H1 (cell line): ENCODE measurements around the gene KCNJ12. TPM values are rescaled to one million over a fixed set of nuclear protein-coding genes. Genes with fewer than 3 reads are reported as not detected.
"Not testable (repeated sequence)": the region's sequence is repeated elsewhere in the genome, so short reads cannot be mapped to it uniquely, and the experiment has no call there.

Source experiments
- CTCF ChIA-PET: fragments of 300-600 bp; sonication (Branson Sonifier 250); formaldehyde crosslinking; loops from one replicate; lab custom pipeline; 2021; ENCODE audit not compliant: partially characterized antibody; lab: Charles Lee
- POLR2A ChIA-PET: fragments of 300-600 bp; sonication (Branson Sonifier 250); formaldehyde crosslinking; loops from one replicate; lab custom pipeline; 2021; ENCODE audit warnings: inconsistent platforms; ENCODE audit not compliant: partially characterized antibody; lab: Charles Lee
- DNase-seq, 2 experiments: peaks; one replicate each; pipeline versions ENCODE4 v3.0.0 to v3.0.0-alpha.2; 2010 to 2022; ENCODE audit warnings: low spot score in 2 of 2, low read depth in 1 of 2, mixed read lengths in 1 of 2
- FAIRE-seq: peaks from 2 replicates; lab custom pipeline; 2011; peaks lifted over from hg19 to GRCh38; lab: Jason Lieb, UNC
- H2AFZ ChIP-seq: 2 replicates; pipeline ENCODE4 v1.8.1; 2012; ENCODE audit warnings: low read length, inconsistent platforms
- H2AK5ac ChIP-seq: 2 replicates; pipeline ENCODE4 v1.6.1; 2013; ENCODE audit warnings: low read depth, low read length
- H2BK120ac ChIP-seq: replicated peaks from 2 replicates; pipeline ENCODE3; 2013; ENCODE audit warnings: low read depth, low read length, inconsistent platforms
- H2BK12ac ChIP-seq: 2 replicates; pipeline ENCODE4 v1.6.1; 2013; ENCODE audit warnings: low read depth, low read length
- H2BK15ac ChIP-seq: 2 replicates; pipeline ENCODE4 v1.6.1; 2013; ENCODE audit warnings: low read length
- H2BK20ac ChIP-seq: 2 replicates; pipeline ENCODE4 v1.6.1; 2013; ENCODE audit warnings: low read length
- H2BK5ac ChIP-seq: 2 replicates; pipeline ENCODE4 v1.6.1; 2013; ENCODE audit warnings: low read depth, low read length
- H3K14ac ChIP-seq: 2 replicates; pipeline ENCODE4 v1.6.1; 2013; ENCODE audit warnings: inconsistent platforms; ENCODE audit not compliant: insufficient read length
- H3K18ac ChIP-seq: 2 replicates; pipeline ENCODE4 v1.6.1; 2013; ENCODE audit warnings: low read length; ENCODE audit errors: extremely low read depth
- H3K23ac ChIP-seq: 2 replicates; pipeline ENCODE4 v1.6.1; 2013; ENCODE audit warnings: inconsistent platforms; ENCODE audit not compliant: insufficient read length
- H3K23me2 ChIP-seq: 2 replicates; pipeline ENCODE4 v1.6.1; 2013; ENCODE audit warnings: low read depth, low read length
- H3K27ac ChIP-seq: 2 replicates; pipeline ENCODE4 v1.6.1; 2011; ENCODE audit warnings: low read depth, low read length, inconsistent platforms
- H3K27me3 ChIP-seq, 4 experiments: replicated peaks in 1 of 4; 1 replicate in 1 of 4; 2 replicates in 3 of 4; pipeline versions ENCODE4 v1.6.1 to v1.8.1; 2011 to 2013; ENCODE audit warnings: low read length in 3 of 4, mild to moderate bottlenecking in 3 of 4, inconsistent platforms in 2 of 4, mixed read lengths in 2 of 4, moderate library complexity in 1 of 4; ENCODE audit not compliant: control insufficient read depth in 3 of 4, insufficient read depth in 3 of 4; ENCODE audit errors: extremely low read depth in 1 of 4
- H3K36me3 ChIP-seq, 4 experiments: 2 replicates each; pipeline versions ENCODE4 v1.6.1 to v1.8.1; 2011 to 2013; ENCODE audit warnings: mild to moderate bottlenecking in 4 of 4, low read length in 3 of 4, moderate library complexity in 2 of 4, control low read depth in 1 of 4, inconsistent platforms in 1 of 4; ENCODE audit not compliant: insufficient read depth in 4 of 4, control insufficient read depth in 2 of 4
- H3K4ac ChIP-seq: replicated peaks from 2 replicates; pipeline ENCODE3; 2013; ENCODE audit warnings: low read length, low read depth, mixed read lengths, inconsistent platforms; ENCODE audit not compliant: insufficient read length
- H3K4me1 ChIP-seq, 4 experiments: replicated peaks in 1 of 4; 1 replicate in 1 of 4; 2 replicates in 3 of 4; pipeline versions ENCODE4 v1.6.1 to v1.8.1; 2011 to 2013; ENCODE audit warnings: low read length in 3 of 4, inconsistent platforms in 2 of 4, mixed read lengths in 1 of 4; ENCODE audit not compliant: insufficient read depth in 4 of 4, control insufficient read depth in 3 of 4
- H3K4me2 ChIP-seq, 2 experiments: 2 replicates each; pipeline versions ENCODE4 v1.6.1 to v1.8.1; 2011 to 2013; ENCODE audit warnings: low read depth in 2 of 2, low read length in 2 of 2, control low read depth in 1 of 2, inconsistent platforms in 1 of 2, mild to moderate bottlenecking in 1 of 2; ENCODE audit not compliant: insufficient read depth in 1 of 2
- H3K4me3 ChIP-seq, 4 experiments: fragments of 200-600, 300-600 bp in 1 of 4; sonication (generic), shearing (Covaris generic), sonication (Bioruptor Twin) in 1 of 4; 2 replicates each; pipeline versions ENCODE4 v1.5.1 to v1.8.1; 2011 to 2016; ENCODE audit warnings: low read length in 4 of 4, low read depth in 3 of 4, control low read depth in 2 of 4, inconsistent platforms in 2 of 4, mild to moderate bottlenecking in 2 of 4, mixed read lengths in 1 of 4, moderate library complexity in 1 of 4; ENCODE audit not compliant: insufficient read depth in 2 of 4; ENCODE audit errors: extremely low read depth in 1 of 4
- H3K56ac ChIP-seq: replicated peaks from 2 replicates; pipeline ENCODE3; 2013; ENCODE audit warnings: low read depth, mild to moderate bottlenecking, mixed read lengths, low read length, inconsistent platforms; ENCODE audit not compliant: insufficient read length
- H3K79me1 ChIP-seq: 2 replicates; pipeline ENCODE4 v1.6.1; 2013; ENCODE audit warnings: low read depth, low read length, control low read depth
- H3K79me2 ChIP-seq, 2 experiments: 2 replicates each; pipeline versions ENCODE4 v1.6.1 to v1.8.1; 2012 to 2013; ENCODE audit warnings: low read length in 2 of 2, mild to moderate bottlenecking in 2 of 2, inconsistent platforms in 1 of 2; ENCODE audit not compliant: insufficient read depth in 2 of 2, control insufficient read depth in 1 of 2
- H3K9ac ChIP-seq, 4 experiments: replicated peaks in 1 of 4; 1 replicate in 1 of 4; 2 replicates in 3 of 4; pipeline versions ENCODE4 v1.6.1 to v1.8.1; 2011 to 2013; ENCODE audit warnings: low read depth in 3 of 4, low read length in 3 of 4, control low read depth in 2 of 4, mild to moderate bottlenecking in 2 of 4, moderate library complexity in 2 of 4, inconsistent platforms in 1 of 4; ENCODE audit errors: extremely low read depth in 1 of 4
- H3K9me3 ChIP-seq, 2 experiments: 2 replicates each; pipeline versions ENCODE4 v1.6.1 to v1.8.1; 2012 to 2013; ENCODE audit warnings: mild to moderate bottlenecking in 2 of 2, moderate library complexity in 2 of 2, control low read depth in 1 of 2, inconsistent platforms in 1 of 2, low read depth in 1 of 2, low read length in 1 of 2, mixed read lengths in 1 of 2; ENCODE audit not compliant: insufficient read depth in 2 of 2
- H4K20me1 ChIP-seq, 2 experiments: replicated peaks in 1 of 2; 2 replicates each; pipeline versions ENCODE3 to v1.8.1; 2011 to 2013; ENCODE audit warnings: inconsistent platforms in 2 of 2, low read length in 2 of 2, mild to moderate bottlenecking in 1 of 2; ENCODE audit not compliant: insufficient read depth in 2 of 2, control insufficient read depth in 1 of 2
- H4K5ac ChIP-seq: 2 replicates; pipeline ENCODE4 v1.6.1; 2013; ENCODE audit warnings: low read length, low read depth, mixed read lengths, inconsistent platforms; ENCODE audit not compliant: insufficient read length
- H4K8ac ChIP-seq: 2 replicates; pipeline ENCODE4 v1.8.0; 2013; ENCODE audit warnings: mild to moderate bottlenecking, moderate library complexity, low read length, inconsistent platforms; ENCODE audit not compliant: insufficient read depth; ENCODE audit errors: extremely low read depth
- H4K91ac ChIP-seq: replicated peaks from 2 replicates; pipeline ENCODE3; 2013; ENCODE audit warnings: low read length, mixed read lengths, inconsistent platforms; ENCODE audit not compliant: insufficient read length
- WGBS, 2 experiments: shearing (Covaris generic) in 1 of 2; methylation state at CpG; one replicate each; pipeline versions ENCODE4 v1.1.6 to v1.1.7; 2013 to 2015; ENCODE audit warnings: low lambda C conversion rate in 2 of 2, mixed read lengths in 2 of 2, inconsistent platforms in 1 of 2, low coverage in 1 of 2, missing lambda C conversion rate in 1 of 2; ENCODE audit not compliant: insufficient replicate concordance in 2 of 2, insufficient coverage in 1 of 2, insufficient read length in 1 of 2; ENCODE audit errors: extremely low coverage in 1 of 2, missing lambda C conversion rate in 1 of 2; 5-methylcytosine and 5-hydroxymethylcytosine counted together
- polyA plus RNA-seq, 7 experiments: library from polyadenylated mRNA; depleted of rRNA in 3 of 7; stranded (reverse) in 5 of 7; unstranded in 2 of 7; fragments of >200 nt in 5 of 7; fragments of 200-250 nt in 2 of 7; gene quantifications; 1 replicate in 5 of 7; 2 replicates in 1 of 7; 4 replicates in 1 of 7; pipeline versions ENCODE4 v1.2.1 to v1.2.3, GENCODE V29; 2011 to 2013; ENCODE audit warnings: missing spikeins in 2 of 7, mixed read lengths in 2 of 7
- total RNA-seq: library from RNA; stranded (reverse); fragmentation: NEBNext Ultra II Directional; extraction: Animal tissue kit (Norgen Biotek cat#: 25700); gene quantifications from 2 replicates; pipeline ENCODE4 v1.2.1, GENCODE V29; 2021

KCNJ12 gene
- total and polyA plus RNA-seq, 2 of the 8 experiments (the other 6 are each of a cell fraction or from before 2014, with no cell fraction given), result 1.2 to 1.5 TPM

DNA sequence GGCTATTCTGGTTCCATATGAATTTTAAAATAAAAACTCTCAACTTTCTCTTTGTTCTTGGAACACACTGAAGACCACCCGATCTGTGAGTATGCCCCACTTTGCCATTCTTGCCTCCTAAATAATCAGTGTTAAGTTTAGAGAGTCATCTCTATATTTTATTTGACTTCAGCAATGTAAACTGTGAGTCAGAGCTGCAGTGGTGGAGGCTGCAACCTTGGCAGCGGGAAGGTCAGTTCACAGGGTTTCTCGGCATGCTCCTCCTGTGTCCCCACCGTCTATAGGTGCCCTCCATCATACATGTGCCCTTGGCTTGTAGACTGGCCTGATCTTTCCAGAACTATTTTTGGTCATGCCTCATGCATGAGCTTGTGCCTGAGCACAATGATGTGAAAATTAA lies 71.4 kb downstream of the KCNJ12 start:
- H3K9me3 ChIP-seq, H2BK12ac ChIP-seq, H3K79me2 ChIP-seq, FAIRE-seq, DNase-seq, H3K4ac ChIP-seq, H3K27ac ChIP-seq, H3K36me3 ChIP-seq, H3K18ac ChIP-seq, H2BK20ac ChIP-seq, H3K23me2 ChIP-seq, H3K27me3 ChIP-seq, H2BK5ac ChIP-seq, H3K23ac ChIP-seq, H4K91ac ChIP-seq, H3K9ac ChIP-seq, H2BK120ac ChIP-seq, H3K4me2 ChIP-seq, H2BK15ac ChIP-seq, H3K56ac ChIP-seq, H4K5ac ChIP-seq, H3K79me1 ChIP-seq, H3K4me3 ChIP-seq, H3K14ac ChIP-seq, H3K4me1 ChIP-seq, POLR2A ChIA-PET, H2AK5ac ChIP-seq, H2AFZ ChIP-seq, H4K20me1 ChIP-seq, H4K8ac ChIP-seq: not testable (repeated sequence)
- 81% methylated on average over 4 of the region's 4 CpGs; no CpG with 5 or more reads in 1 of the 2 experiments for WGBS, 2 experiments
- CTCF ChIA-PET, result interaction anchor here (0.6 to 1.5 kb wide), 3 partner anchors 10 to 107 kb away, joined by 3 to 6 read pairs (median 5); no protein-coding TSS in a partner anchor

DNA sequence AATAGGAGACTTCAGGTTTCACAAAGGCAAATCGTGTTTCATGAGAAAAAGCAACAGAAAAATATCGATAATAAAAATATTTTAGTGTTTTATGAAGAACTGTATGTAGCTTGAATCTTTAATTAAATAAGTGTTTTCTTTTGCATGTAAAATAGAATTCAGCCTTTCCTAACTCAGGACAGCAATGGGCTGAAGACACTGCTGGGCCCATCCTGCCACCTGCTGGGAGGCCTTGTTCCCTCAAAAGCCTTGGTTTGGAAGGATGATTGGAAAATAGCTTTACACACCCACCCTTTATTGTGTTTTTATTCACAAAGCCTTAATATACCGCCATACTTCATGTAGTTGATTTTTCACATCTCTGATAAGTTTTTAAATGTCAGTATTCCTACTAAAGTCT lies 73.7 kb downstream of the KCNJ12 start:
- H2AFZ ChIP-seq, H3K27ac ChIP-seq, H2BK12ac ChIP-seq, H2AK5ac ChIP-seq, H3K23me2 ChIP-seq, CTCF ChIA-PET, H3K14ac ChIP-seq, DNase-seq, H4K91ac ChIP-seq, H4K20me1 ChIP-seq, H2BK120ac ChIP-seq, H3K9ac ChIP-seq, H3K23ac ChIP-seq, H3K56ac ChIP-seq, H3K79me2 ChIP-seq, H2BK5ac ChIP-seq, H3K4me1 ChIP-seq, H3K4me2 ChIP-seq, H2BK15ac ChIP-seq, H3K18ac ChIP-seq, FAIRE-seq, H3K4ac ChIP-seq, H4K5ac ChIP-seq, H3K9me3 ChIP-seq, H3K36me3 ChIP-seq, POLR2A ChIA-PET, H4K8ac ChIP-seq, H2BK20ac ChIP-seq, H3K4me3 ChIP-seq, H3K79me1 ChIP-seq: not testable (repeated sequence)
- WGBS, 2 experiments, result 86% methylated on average over 3 of the region's 3 CpGs; no CpG with 5 or more reads in 1 of the 2 experiments
- peaks cover 0 to 17% (median 11%) of the 10 kb centered on the region in 4 experiments; a peak in 6 of 7 replicates for H3K27me3 ChIP-seq
